SK-N-SH (cell line): ENCODE results near the gene KCNJ10. TPM values are rescaled to one million over a fixed set of nuclear protein-coding genes. Genes with fewer than 3 reads are reported as not detected.
A peak's percentile ranks its signal among the peaks of the same experiment; 100 is the strongest.

Experiments used
- CTCF ChIA-PET: fragments of 300-600, 350-600 bp; formaldehyde crosslinking; extraction: SDS; loops from one replicate; lab custom pipeline; 2021; lab: Yijun Ruan, JAX
- POLR2A ChIA-PET: fragments of 350-600 bp; sonication (Branson Sonifier 250); formaldehyde crosslinking; extraction: SDS; loops from one replicate; lab custom pipeline; 2020; ENCODE audit warnings: antibody characterized with exemption, inconsistent platforms; lab: Yijun Ruan, JAX
- DNase-seq: peaks from one replicate; pipeline ENCODE4 v3.0.0; 2012
- H2AFZ ChIP-seq: fragments of 200-600 bp; sonication (generic); 2 replicates; pipeline ENCODE4 v1.8.1; 2016; ENCODE audit warnings: antibody characterized with exemption, mild to moderate bottlenecking, low read depth
- H3F3A ChIP-seq: fragments of 200-600 bp; sonication (generic); replicated peaks from 2 replicates; pipeline ENCODE3; 2016; ENCODE audit warnings: antibody characterized with exemption, mild to moderate bottlenecking; ENCODE audit not compliant: insufficient read depth
- H3K27ac ChIP-seq, 2 experiments: fragments of 200-500 bp in 1 of 2; fragments of 200-600 bp in 1 of 2; sonication (Bioruptor generic) in 1 of 2; sonication (generic), shearing (Covaris generic) in 1 of 2; 2 replicates each; pipeline versions ENCODE4 v1.5.1 to v1.6.1; 2014 to 2016; ENCODE audit warnings: low read depth in 2 of 2, inconsistent platforms in 1 of 2, low read length in 1 of 2, mild to moderate bottlenecking in 1 of 2, mixed read lengths in 1 of 2
- H3K27me3 ChIP-seq: fragments of 200-600 bp; sonication (generic), shearing (Covaris generic); 2 replicates; pipeline ENCODE4 v1.6.1; 2016; ENCODE audit warnings: mixed run types; ENCODE audit not compliant: insufficient read depth
- H3K36me3 ChIP-seq, 2 experiments: fragments of 200-500 bp in 1 of 2; fragments of 200-600 bp in 1 of 2; sonication (Bioruptor generic) in 1 of 2; sonication (generic) in 1 of 2; replicated peaks in 1 of 2; 2 replicates each; pipeline versions ENCODE3 to v1.5.1; 2014 to 2016; ENCODE audit warnings: low read length in 1 of 2, mild to moderate bottlenecking in 1 of 2; ENCODE audit not compliant: insufficient read depth in 2 of 2, control insufficient read depth in 1 of 2
- H3K4me1 ChIP-seq, 2 experiments: fragments of 200-500 bp in 1 of 2; fragments of 200-600 bp in 1 of 2; sonication (Bioruptor generic) in 1 of 2; sonication (generic), shearing (Covaris generic) in 1 of 2; 2 replicates each; pipeline versions ENCODE4 v1.5.1 to v1.6.1; 2014 to 2016; ENCODE audit warnings: low read depth in 1 of 2, low read length in 1 of 2, mixed run types in 1 of 2; ENCODE audit not compliant: insufficient read depth in 2 of 2, control insufficient read depth in 1 of 2
- H3K4me2 ChIP-seq: fragments of 200-600 bp; sonication (generic), shearing (Covaris generic); 2 replicates; pipeline ENCODE4 v1.6.1; 2017; ENCODE audit warnings: mixed run types
- H3K4me3 ChIP-seq, 2 experiments: fragments of 200-500 bp in 1 of 2; fragments of 200-600 bp in 1 of 2; sonication (Bioruptor generic) in 1 of 2; sonication (generic), shearing (Covaris generic) in 1 of 2; 2 replicates each; pipeline versions ENCODE4 v1.5.1 to v1.8.1; 2014 to 2016; ENCODE audit warnings: low read depth in 2 of 2, inconsistent platforms in 1 of 2, low read length in 1 of 2, mild to moderate bottlenecking in 1 of 2, mixed read lengths in 1 of 2, moderate library complexity in 1 of 2
- H3K79me2 ChIP-seq: fragments of 200-600 bp; sonication (generic); 2 replicates; pipeline ENCODE4 v1.8.1; 2017; ENCODE audit warnings: mild to moderate bottlenecking; ENCODE audit not compliant: insufficient read depth
- H3K9ac ChIP-seq: fragments of 200-600 bp; sonication (generic); 2 replicates; pipeline ENCODE4 v1.6.1; 2017; ENCODE audit warnings: mixed run types
- H3K9me2 ChIP-seq: fragments of 200-600 bp; sonication (generic); 2 replicates; pipeline ENCODE4 v1.6.1; 2017; ENCODE audit warnings: mixed run types
- H3K9me3 ChIP-seq: fragments of 200-600 bp; sonication (generic); 2 replicates; pipeline ENCODE4 v1.6.1; 2017; ENCODE audit warnings: mixed run types, mild to moderate bottlenecking, moderate library complexity
- H4K20me1 ChIP-seq: fragments of 200-600 bp; sonication (generic); 2 replicates; pipeline ENCODE4 v1.6.1; 2017; ENCODE audit warnings: mild to moderate bottlenecking, mixed run types; ENCODE audit not compliant: insufficient read depth
- CHD2 ChIP-seq: fragments of 150-350 bp; IDR thresholded peaks from 2 replicates; pipeline ENCODE4 v1.6.1; 2018; ENCODE audit warnings: low read length; ENCODE audit not compliant: partially characterized antibody
- FOSL2 ChIP-seq: IDR thresholded peaks from 2 replicates; pipeline ENCODE4 v1.4.0; 2012; ENCODE audit warnings: low read depth, mild to moderate bottlenecking, moderate library complexity, borderline replicate concordance
- JUND ChIP-seq: IDR thresholded peaks from 2 replicates; pipeline ENCODE4 v1.4.0; 2012
- NFIC ChIP-seq: IDR thresholded peaks from 2 replicates; pipeline ENCODE4 v1.4.0; 2012; ENCODE audit warnings: borderline replicate concordance
- NRF1 ChIP-seq: IDR thresholded peaks from 2 replicates; pipeline ENCODE4 v1.6.1; 2012; ENCODE audit warnings: low read depth, mild to moderate bottlenecking, low read length
- RCOR1 ChIP-seq: fragments of 150-350 bp; IDR thresholded peaks from 2 replicates; pipeline ENCODE4 v1.6.1; 2017; ENCODE audit warnings: antibody characterized with exemption, low read length
- RFX5 ChIP-seq: IDR thresholded peaks from 2 replicates; pipeline ENCODE4 v1.6.1; 2012; ENCODE audit warnings: mild to moderate bottlenecking, improper control_type of control experiment, low read length
- RXRA ChIP-seq: IDR thresholded peaks from 2 replicates; pipeline ENCODE4 v1.4.0; 2012; ENCODE audit warnings: low read depth, mild to moderate bottlenecking, borderline replicate concordance
- SIN3A ChIP-seq: IDR thresholded peaks from 2 replicates; pipeline ENCODE4 v1.6.1; 2012; ENCODE audit warnings: low read depth, mild to moderate bottlenecking, low read length, moderate library complexity, borderline replicate concordance
- TEAD4 ChIP-seq: IDR thresholded peaks from 2 replicates; pipeline ENCODE4 v1.4.0; 2012; ENCODE audit warnings: mild to moderate bottlenecking, borderline replicate concordance; ENCODE audit not compliant: insufficient read depth
- USF1 ChIP-seq: IDR thresholded peaks from 2 replicates; pipeline ENCODE4 v1.4.0; 2012; ENCODE audit warnings: low read depth, borderline replicate concordance
- WGBS: methylation state at CpG from one replicate; pipeline ENCODE4 v1.1.6; 2017; ENCODE audit warnings: low lambda C conversion rate; 5-methylcytosine and 5-hydroxymethylcytosine counted together
- polyA plus RNA-seq, 3 experiments: library from polyadenylated mRNA; depleted of rRNA; stranded (reverse); fragments of >200 nt; gene quantifications; 2 replicates each; pipeline ENCODE4 v1.2.3, GENCODE V29; 2012
- TF ChIP-seq, protein P1 (sequence below): fragments of 150-350 bp; IDR thresholded peaks from 2 replicates; pipeline ENCODE4 v1.6.1; 2016; ENCODE audit warnings: mild to moderate bottlenecking, low read depth, low read length

KCNJ10 gene
- polyA plus RNA-seq, 1 of the 3 experiments (the other 2 are of a cell fraction), result not detected

DNA sequence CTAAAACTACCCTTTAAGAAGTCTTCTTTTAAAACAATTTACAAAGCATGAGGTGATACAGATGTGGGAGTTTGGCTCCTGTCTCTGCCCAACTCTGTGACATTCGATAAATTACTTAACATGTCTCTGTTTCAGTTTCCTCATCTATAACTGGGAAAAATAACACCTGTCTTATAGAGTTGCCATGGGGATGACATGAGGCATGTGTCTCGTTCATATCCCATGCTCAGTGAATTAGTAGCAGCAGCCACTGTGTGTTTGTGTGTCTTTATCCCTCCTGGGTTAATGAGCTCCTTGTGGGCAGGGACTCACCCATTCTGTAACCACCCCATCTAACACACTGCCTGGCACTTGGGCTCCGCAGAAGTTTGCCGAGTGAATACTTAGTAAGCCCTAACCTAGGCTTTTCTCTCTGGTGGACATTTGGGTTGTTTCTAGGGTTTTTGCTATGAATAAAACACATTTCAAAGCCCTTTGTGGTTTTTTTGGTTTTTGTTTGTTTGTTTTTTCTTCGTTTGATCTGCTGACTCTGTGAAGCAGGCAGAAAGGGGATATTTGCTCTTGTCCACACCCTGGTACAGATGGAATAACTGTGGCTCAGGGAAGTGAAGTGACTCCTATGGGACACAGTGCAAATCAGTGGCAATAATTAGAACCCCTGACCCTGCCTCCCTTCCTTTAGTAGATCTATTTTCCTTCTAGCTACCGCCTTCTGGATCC, 10.6 kb upstream of the KCNJ10 start:
- H3K9me3 ChIP-seq, result no peaks in the 10 kb centered on the region
- H3K4me1 ChIP-seq, result peaks cover 0 to 15% of the 10 kb centered on the region in 2 experiments; a peak in 1 of 4 replicates
- H4K20me1 ChIP-seq, result no peaks in the 10 kb centered on the region
- WGBS, result 48% methylated on average over 6 of the region's 6 CpGs
- H3F3A ChIP-seq, result no peaks in the 10 kb centered on the region
- H3K27me3 ChIP-seq, result peaks cover 30% of the 10 kb centered on the region
- H3K36me3 ChIP-seq, result no peaks in the 10 kb centered on the region
- H3K27ac ChIP-seq, result no peak overlapping the region
- DNase-seq, result no peak
- no peaks in the 10 kb centered on the region for H3K9me2 ChIP-seq
- no peak for TF ChIP-seq JUND
- TF ChIP-seq RCOR1, result no peak
- no peak for TF ChIP-seq NFIC
- TF ChIP-seq USF1, result no peak
- TF ChIP-seq RXRA, result no peak
- no peak for TF ChIP-seq NRF1
- TF ChIP-seq FOSL2, result no peak
- TF ChIP-seq, protein P1, sequence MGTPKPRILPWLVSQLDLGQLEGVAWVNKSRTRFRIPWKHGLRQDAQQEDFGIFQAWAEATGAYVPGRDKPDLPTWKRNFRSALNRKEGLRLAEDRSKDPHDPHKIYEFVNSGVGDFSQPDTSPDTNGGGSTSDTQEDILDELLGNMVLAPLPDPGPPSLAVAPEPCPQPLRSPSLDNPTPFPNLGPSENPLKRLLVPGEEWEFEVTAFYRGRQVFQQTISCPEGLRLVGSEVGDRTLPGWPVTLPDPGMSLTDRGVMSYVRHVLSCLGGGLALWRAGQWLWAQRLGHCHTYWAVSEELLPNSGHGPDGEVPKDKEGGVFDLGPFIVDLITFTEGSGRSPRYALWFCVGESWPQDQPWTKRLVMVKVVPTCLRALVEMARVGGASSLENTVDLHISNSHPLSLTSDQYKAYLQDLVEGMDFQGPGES, result no peak
- no peak for TF ChIP-seq RFX5
- CTCF ChIA-PET, result interaction anchor here (0.9 to 14.2 kb wide), 15 partner anchors 12 to 211 kb away, joined by 3 to 163 read pairs (median 17); partner anchors contain the start of genes IGSF8, KCNJ10, PIGM and SLAMF9
- no peak overlapping the region for H3K4me3 ChIP-seq
- POLR2A ChIA-PET, result interaction anchor here (0.6 kb wide), 1 partner anchor 181 kb away, joined by 3 read pairs; no protein-coding TSS in a partner anchor
- 0 out of 2 replicates have a peak overlapping the region, but pooled peaks have one; percentile 21 for H3K4me2 ChIP-seq
- no peak overlapping the region for H2AFZ ChIP-seq
- H3K79me2 ChIP-seq, result no peaks in the 10 kb centered on the region
- H3K9ac ChIP-seq, result no peak overlapping the region

DNA sequence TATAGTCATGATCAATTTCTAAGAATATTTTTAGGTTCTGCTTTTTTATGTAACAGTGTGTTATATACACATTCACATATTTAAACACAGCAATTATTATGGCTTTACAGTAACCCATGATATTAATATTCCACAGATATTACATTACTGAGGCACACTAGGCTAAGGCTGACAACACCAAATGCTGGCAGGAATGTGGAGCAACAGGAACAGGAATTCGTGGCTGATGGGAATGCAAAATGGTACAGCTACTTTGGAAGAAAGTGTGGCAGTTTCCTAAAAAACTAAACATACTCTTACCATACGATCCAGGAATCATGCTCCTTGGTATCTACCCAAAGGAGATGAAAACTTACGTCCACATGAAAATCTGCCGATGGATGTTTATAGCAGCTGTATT, 9.5 kb upstream of the KCNJ10 start:
- Histone ChIP-seq H3K36me3 (no peaks in the 10 kb centered on the region), H3K79me2 (no peaks in the 10 kb centered on the region), H3K9me3 (no peaks in the 10 kb centered on the region), H3K4me1 (peaks cover 0 to 15% of the 10 kb centered on the region in 2 experiments; a peak in 1 of 4 replicates)
- WGBS, result 67% methylated on average over 4 of the region's 4 CpGs
- TF ChIP-seq SIN3A (no peak), NFIC (no peak), RXRA (no peak), CHD2 (no peak), TEAD4 (no peak)
- TF ChIP-seq, all 33 proteins: peak for 0
- Histone ChIP-seq H2AFZ (no peak overlapping the region), H3K4me3 (no peak overlapping the region), H3K27ac (no peak overlapping the region), H3K9me2 (no peaks in the 10 kb centered on the region), H3K4me2 (no peak overlapping the region), H3K9ac (no peak overlapping the region), H3F3A (no peaks in the 10 kb centered on the region), H3K27me3 (peaks cover 36% of the 10 kb centered on the region), H4K20me1 (no peaks in the 10 kb centered on the region)
- ChIA-PET CTCF (interaction anchor here (0.6 to 14.2 kb wide), 25 partner anchors 9 to 175 kb away, joined by 3 to 163 read pairs (median 6); partner anchors contain the start of genes IGSF8, KCNJ10 and PIGM), POLR2A (no interaction called here)
- DNase-seq, result no peak
